HG02943 (cell line): ENCODE results near the gene ASB18.
"Not testable (repeated sequence)": the region's sequence is repeated elsewhere in the genome, so short reads cannot be mapped to it uniquely, and the experiment has no call there.

Experiments
- ATAC-seq: cut with Tn5 transposase; IDR thresholded peaks from one replicate; pipeline ENCODE4 v1.9.1; 2021; ENCODE audit warnings: mild to moderate bottlenecking, low read depth, moderate library complexity; ENCODE audit not compliant: unreplicated experiment

ASB18 gene, protein sequence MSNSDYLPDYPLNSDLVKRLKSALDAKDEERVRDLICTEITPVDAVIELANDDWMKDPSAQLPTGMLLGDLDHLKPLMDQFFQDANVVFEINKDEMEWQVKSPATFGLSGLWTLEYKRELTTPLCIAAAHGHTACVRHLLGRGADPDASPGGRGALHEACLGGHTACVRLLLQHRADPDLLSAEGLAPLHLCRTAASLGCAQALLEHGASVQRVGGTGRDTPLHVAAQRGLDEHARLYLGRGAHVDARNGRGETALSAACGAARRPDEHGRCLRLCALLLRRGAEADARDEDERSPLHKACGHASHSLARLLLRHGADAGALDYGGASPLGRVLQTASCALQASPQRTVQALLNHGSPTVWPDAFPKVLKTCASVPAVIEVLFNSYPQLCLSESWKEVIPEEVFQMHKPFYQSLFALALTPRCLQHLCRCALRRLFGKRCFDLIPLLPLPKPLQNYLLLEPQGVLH

DNA sequence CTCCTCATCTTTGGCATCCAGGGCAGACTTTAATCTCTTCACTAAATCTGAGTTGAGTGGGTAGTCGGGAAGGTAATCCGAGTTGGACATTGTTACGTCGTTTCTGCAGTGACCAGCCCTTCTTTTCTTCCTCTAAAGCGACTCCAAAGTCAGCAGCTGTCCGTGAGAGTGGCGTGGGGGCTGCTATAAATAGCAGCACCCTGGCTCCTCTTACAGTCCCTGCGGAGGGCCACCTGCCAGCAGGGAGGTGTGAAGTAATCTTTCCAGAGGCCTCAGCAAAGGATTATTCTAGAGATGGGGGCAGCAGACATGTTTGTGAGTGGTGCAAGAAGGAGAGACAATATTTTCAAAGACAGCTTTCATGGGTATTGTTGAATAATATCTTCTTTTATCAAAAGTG is at the start of gene ASB18:
Gene ASB18, minus strand, starts transcription at position 151 of the 400 bp plus-strand sequence. Its CDS starts 61 bp downstream, at position 90.
- ATAC-seq: no peak

DNA sequence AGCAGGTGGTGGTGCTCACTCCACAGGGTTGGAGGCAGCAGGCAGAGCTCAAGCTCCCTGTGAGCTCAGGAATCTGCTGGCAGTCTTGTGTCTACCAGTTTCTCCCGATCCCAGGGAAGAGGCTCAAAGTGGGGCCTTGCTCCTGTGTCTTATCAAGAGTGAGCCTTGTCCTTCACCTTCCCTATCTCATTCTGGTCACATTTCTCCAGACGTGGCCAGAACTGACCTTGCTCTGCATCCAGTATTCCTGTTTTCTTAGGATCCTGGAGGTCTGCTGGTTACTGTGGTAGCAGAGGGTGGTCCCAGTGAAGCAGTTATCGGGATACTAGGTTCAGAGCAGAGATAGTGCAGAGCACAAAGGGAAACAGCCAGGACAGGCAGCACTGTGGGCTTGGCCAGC is 47.1 kb upstream of the ASB18 start:
- no peak for ATAC-seq

DNA sequence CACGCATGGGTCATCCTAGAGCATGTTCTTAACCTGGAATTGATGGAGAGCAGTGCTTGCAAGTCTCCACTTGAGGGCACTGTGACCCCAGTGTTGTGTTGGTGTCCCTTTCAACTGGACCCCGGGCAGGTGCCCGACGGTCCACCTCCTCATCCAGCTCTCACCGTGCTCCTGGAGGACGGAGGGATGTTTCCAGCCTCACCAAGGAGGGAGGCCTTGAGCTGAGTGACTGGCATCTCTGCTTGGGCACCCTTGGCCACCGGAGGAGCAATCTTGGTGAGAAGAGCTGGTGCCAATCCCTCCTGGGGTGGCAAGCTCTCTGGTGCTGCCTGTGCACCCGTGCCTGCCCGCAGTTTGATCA is 45.4 kb upstream of the ASB18 start:
- no peak for ATAC-seq

DNA sequence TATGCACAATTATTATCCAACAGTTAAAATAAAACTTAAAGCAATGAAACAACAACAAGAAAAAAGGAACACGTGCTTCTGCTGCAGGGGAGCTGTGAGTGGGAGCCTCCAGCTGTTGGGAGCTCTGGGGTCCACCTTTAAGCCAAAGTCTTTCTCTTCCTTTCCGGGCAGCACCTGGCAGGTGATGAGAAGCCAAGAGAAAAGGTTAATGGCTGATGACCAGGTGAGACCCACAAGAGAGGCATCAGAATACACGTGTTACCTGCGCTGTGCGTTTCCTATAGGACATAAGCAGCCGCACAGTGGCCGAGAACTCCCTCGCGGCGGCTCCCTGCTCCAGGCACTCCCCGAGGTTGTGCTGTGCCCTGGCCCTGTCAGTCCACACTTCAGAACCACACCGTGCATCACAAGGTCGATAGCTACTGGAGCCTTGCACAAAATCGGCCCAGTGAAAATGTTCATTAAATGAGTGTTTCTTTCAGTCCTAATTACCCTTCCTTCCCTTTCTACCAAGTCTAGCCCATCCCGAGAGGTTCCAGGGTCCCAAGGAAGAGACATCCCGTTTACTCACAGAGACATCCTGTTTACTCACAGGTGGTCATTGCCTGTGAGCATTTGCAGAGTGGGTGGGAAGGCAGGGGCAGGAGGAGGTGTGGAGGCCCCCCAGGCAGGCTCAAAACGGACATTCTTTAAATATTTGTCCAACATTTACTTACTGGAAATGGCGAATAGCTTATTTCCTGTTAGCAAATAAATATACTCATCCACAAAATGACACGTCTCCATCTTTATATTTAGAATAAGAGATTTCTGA is 44.9 kb upstream of the ASB18 start:
- ATAC-seq: no peak

DNA sequence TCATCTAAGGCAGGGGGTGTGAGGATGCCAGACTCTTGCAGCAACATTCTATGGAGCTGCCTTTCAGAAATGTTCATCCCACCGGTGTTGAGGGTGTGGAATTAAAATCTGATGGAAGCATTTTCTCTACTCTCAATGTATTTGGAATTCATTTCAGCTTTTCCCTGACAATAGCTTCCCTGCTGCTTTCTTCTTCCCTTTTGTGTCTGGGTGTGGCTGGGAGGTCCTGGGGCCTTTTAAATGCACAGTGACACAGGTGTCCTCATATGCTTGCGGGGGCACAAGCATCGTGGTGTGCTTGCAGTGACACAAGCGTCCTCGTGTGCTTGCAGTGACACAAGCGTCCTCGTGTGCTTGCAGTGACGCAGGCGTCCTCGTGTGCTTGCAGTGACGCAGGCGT is 43.4 kb upstream of the ASB18 start:
- no peak for ATAC-seq

DNA sequence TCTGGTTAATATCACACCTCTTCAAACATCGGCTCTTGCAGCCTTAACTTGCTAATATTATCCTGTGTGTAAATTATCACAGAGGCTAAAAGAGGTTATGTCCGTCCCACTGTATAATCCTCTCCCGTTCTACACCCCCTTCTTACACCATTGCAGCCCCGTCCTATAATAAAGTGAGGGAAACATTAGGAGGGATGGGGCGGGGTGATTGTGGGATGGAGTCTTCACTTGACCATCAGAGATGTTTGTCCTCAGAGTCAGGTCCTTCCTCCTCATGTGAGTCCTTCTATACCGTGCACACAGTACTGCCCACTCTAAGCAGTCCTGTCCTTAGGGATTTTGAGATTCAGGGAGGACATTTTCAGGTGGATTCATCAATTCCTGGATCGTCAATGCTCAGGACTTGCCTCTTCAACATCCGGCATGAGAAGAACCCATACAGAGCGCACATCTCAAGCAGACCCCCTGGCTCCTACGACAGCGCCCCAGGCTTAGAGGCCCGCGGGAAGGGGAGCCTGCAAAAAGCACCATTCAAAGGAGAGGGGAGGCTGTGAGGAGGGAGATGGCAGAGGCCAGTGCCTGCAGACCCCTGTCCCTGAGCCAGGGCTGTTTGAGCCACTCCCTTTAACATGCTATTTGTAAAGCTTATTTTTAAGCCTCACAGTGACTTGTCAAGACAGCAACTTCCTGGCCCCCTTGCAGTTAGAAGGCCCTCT is 42.8 kb upstream of the ASB18 start:
- ATAC-seq: no peak

DNA sequence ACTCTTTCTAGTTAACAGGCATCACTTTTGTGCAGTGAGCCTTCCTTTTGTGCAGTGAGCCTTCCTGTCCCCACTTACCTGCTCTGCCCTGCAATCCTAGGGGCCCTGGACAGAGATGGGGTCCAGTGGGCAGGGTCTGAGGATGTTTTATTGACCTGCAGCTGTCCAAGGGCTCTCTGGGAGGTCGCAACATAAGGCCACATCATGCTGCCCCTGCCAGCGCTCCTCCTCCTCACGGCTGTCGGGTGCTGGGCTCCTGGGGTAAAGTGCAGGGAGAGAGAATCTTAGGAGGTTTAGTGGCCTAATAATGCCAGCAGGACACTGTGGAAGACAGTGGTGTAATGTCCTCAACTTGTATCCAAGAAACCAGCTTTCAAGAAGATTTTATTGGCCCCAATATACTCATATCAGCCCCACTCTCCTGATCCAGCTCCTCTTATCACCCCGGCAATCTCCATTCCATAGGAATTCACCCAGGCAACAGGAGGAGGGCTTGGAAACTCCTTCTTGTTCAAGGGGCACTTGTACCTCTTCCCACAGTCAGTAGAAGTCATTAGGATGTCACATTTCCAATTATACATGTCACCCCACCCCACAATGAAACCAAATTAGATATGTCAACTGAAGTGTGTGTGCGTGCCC is 41.9 kb upstream of the ASB18 start:
- no peak for ATAC-seq

DNA sequence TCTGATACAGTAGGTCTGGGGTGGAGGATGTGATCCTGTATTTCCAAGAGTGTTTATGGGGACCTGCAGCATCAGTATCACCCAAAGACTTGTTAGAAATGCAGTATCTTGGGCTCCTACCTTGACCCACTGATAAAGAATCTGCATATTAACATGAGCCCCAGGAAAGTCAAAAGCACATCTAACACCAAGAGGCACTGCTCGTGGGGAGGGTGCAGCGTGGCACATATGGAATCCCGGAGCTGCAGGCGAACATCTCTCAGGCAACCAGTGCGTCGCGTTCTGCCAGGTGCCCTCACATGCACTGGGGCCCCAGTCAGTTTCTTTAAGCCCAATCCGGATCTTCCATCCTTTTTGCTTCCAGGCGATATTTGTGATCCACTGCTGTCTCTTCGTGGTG is 41.3 kb upstream of the ASB18 start:
- no peak for ATAC-seq

DNA sequence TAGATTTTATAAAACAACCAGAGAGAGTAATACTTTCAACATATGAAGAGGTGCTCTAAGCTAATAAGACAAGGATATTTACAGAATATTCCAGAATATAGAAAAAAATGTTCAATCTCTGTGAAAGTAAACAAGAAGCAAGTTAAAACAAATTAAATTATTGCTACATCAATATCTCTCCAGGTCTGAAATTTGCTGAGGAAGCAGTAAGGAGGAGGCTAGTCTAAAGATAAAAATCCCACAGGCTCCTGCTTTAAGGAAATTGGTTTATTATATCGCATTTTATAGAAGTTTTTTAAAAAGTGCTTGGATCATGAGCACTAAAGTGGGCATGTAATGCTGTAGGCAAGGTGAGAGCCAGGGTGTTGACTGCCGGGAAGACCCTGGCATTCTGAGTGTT is 39.7 kb upstream of the ASB18 start:
- no peak for ATAC-seq

DNA sequence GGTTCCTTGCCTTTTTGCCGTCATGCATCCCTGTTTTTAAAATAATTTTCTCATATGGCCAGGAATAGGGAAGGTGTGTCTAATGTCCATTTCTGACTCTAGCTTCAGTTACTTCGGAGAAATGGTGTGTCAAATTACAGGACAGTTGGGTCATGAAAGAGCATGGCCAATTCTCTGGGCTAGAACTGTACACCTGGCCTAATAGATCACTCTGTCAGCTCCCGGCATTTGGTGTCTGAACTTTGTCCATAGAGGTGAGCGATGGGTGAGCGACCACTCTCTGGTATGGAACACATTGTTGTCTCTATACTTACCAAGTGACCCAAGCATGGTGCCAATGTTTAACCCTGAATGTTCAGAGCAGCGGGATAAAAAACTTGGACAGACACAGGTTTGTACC is 38.3 kb upstream of the ASB18 start:
- ATAC-seq: no peak

DNA sequence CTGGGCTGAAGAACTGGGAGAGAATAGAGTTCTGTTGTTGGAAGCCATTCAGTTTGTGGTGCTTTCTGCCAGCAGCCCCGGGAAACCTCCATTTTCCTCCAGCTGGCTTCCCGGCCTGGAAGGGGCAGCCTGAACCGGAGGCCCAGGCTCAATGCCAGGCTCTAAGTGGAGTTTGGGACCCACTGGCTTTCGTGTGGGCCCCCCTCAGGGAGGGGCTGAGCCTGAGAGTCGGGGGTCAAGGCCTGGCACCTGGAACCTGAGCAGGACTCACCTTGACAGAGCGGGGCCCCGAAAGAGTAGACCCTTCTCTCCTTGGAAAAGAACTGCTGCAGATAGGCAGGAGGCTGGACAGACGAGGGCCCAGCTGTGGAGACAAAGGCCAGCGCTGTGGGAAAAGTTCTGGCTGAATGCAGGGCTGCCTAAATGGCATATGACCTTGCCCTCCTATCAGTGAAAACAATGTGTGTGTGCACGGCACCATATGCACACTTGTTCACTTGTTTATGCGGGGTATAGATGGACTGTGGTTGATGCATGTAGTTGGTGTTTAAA is 34.8 kb upstream of the ASB18 start:
- no peak for ATAC-seq

DNA sequence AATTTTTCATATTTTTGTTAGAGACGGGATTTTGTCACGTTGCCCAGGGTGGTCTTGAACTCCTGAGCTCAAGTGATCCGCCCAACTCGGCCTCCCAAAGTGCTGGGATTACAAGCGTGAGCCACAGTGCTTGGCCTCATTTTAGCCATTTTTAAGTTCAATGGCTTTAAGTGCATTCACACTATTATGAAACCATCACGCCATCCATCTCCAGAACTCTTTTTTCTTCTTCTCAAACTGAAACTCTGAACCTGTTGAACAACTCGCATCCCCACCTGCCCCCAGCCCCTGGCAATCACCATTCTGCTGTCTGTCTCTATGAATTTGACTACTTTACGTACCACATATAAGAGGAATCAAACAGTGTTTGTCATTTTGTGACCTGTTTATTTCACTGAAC is 31.3 kb upstream of the ASB18 start:
- no peak for ATAC-seq

DNA sequence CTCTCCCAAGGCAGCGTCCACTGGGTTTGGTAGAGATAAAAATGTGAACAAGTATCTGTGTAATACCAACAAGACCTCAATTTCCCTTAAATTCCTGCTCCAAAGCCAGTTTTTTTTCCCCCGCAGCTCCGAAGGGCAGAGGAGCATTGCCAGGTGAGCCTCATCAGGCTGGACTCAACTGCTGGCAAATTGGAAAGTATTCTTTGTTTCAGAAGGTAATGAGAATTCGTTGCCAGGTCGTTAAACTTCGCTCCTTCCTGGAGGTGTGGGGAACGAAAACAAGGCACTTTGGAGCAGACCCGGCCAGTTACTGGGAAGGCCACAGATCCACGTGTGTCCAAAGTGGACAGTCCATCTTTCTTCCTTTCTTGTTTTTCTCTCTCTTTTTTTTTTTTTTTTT is 30.4 kb upstream of the ASB18 start:
- no peak for ATAC-seq

DNA sequence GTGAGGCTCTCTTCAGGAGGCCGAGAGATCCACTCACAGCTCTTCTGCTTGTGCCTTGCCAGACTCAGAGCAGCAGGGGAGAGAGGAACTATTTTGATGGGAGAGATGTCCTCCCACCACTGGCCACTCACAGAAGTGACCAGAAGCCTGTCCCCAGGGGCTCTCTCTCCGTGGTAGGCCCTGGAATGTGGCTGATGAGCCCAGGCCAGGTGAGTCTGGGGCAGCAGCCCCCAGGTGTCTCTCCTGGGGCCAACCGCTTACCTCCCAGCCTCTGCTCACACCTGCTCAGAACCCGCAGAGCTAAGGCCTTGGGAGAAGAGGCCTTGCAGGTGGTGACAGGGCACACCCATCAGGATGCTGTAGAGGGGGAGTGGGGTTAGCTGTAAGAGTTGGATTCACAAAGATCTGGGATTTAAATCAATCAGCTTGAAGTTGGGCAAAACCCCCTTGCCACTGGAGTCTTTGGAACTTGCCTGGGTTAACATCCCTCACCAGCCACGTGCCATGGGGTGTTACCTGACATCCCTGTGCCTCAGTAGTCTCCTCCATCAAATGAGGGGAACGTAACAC is 29.1 kb upstream of the ASB18 start:
- no peak for ATAC-seq

DNA sequence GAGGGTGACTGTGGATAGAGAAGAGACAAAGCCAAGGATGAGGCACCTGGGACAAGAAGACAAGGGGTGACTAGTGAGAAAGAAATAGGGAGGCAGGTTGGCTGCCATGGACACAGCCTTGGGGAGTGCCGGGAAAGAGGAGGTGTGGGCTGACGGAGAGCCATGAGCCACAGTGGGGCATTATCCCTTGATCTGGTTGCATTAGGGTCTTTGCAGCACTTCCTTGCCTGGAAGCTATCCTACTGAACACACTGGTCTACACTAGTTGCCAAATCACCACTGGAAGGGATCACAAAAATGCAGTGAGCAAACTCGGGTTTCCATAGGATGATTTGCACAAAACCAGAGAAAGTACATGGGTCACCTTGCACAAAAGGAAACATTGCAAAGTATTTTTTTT is 27.7 kb upstream of the ASB18 start:
- no peak for ATAC-seq

DNA sequence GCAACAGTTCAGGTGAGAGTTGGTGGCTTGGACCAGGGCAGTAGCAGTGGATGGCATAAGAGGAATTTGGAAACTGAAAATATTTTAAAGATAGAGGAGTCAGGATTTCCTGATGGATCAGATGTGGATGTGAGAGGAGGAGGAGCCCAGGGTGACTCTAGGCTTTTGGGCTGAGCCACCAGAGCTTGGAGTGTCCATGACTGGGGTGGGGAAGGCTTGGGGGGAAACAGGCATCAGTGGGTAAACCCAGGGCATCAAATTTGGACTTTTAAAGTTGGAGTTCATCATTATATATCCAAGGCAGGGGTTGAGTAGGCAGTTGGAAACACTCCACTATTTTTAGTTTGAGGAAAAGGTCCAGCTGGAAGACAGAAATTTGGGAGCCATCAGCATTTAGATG is 27.3 kb upstream of the ASB18 start:
- ATAC-seq: no peak

DNA sequence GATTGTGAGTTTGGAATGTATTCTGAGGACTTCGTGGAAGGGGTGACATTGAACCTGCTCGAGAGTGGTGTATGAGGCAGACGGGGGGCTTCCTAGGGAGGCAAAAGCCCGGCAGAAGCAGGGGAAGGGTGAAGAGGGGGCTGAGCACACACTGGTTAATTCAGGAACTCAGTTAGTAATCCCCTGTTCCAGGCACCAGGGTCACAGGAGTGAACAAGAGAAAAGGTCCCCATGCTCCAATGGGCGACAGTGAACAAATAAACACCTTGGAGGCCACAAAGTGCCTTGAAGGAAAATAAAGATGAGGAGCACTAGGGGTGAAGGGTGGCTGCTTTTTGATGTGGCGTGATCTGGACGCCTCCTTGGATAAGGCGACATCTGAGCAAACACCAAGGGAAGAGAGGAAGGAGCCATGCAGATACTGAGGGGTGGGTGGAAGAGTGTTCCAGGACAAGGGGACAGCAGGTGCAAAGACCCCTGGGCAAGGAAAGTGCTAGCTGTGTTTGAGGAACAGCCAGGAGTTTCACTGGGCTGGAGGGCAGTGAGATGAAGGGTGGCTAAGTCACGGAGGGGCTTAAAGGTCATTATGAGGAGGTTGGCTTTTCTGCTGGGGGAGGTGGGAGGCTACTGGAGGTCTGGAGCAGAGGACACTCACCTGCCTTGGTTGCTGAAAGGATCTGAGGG is 26.7 kb upstream of the ASB18 start:
- no peak for ATAC-seq

DNA sequence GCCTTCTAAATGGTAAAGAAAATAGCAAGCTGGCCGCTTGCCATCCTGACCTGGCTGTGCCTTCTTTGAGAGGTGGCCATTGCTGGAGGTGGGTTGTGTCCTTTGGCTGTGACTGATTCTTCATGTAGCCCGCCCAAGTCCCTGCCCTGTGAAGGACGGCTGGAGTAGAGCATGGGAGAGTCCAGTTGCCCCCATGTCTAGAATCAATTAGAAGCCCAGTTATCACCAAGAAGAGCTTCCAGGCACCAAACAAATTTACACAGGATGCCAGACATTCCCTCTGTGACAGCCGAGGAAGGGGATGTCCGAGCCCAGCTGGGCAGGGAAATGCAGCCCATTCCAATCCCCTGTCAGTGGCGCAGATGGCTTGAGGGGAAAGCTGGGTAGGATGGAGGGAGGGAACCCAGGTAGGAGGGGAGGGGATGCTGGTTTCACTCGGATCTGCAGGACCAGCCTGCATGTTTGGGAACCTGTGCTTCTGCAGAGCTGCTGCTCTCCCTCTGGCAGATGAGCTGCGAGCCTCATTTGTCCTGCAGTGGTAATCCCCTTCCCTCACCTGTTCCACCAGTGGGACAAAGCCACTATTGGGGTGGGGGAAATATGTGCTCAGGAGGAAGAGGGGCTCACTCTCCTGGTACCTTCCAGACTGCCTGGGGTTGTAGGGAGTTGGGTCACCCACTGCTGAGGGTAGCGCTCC is 25.7 kb upstream of the ASB18 start:
- ATAC-seq: no peak

DNA sequence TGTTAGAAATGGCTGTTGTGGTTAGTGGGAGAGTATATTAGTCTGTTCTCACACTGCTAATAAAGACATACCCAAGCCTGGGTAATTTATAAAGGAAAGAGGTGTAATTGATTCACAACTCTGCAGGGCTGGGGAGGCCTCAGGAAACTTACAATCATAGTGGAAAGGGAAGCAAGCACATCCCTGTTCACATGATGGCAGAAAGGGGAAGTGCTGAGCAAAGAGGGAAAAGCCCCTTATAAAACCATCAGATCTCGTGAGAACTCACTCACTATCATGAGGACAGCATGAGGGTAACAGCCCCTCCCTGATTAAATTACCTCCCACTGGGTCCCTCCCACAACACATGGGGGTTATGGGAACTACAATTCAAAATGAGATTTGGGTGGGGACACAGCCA is 24.2 kb upstream of the ASB18 start:
- not testable (repeated sequence) for ATAC-seq
